Dedifferentiated amniotic fluid mesenchymal stem cell (primary cell): ENCODE data around the gene PCNP.
"Not testable (repeated sequence)": the region's sequence is repeated elsewhere in the genome, so short reads cannot be mapped to it uniquely, and the experiment has no call there.

Experiments used
- DNase-seq: peaks from one replicate; pipeline ENCODE4 v3.0.0-alpha.2; 2016; ENCODE audit errors: extremely low spot score

The PCNP gene

DNA sequence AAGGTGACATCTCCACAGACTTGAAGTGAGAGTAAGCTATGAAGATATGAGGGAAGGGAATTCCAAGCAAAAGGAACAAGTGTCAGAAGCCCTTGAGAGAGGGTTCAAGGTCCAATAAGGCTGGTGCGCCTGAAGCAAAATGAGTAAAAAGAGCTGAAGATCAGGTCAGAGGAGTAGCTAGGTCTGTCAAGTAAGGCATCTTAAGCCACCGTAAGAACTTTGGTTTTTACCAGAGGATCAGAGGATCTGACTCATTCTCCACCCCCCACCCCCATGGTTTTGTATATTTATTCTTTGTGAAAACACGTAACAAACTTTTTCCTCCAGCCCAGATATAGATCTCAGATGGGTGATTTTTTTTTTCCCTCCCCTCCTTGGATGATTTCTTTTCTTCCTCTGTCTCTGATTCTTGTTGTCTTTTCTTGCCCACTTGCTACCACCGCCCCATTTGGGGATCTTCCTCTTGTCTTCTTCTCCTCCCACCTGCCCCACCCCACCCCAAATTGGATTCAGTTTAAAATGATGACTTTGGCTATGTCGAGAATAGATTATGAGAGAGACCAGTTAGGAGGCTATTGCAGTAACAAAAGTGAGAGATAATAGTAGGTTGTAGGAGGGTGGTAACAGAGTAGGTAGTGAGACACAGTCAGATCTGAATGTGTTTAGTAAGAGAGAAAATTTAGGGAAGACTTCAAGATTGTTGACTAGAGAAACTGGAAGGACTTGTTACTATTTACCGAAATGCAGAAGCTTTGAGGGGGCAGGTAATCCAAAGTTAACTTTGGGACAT, 6.3 kb upstream of the PCNP start:
- no peak for DNase-seq

DNA sequence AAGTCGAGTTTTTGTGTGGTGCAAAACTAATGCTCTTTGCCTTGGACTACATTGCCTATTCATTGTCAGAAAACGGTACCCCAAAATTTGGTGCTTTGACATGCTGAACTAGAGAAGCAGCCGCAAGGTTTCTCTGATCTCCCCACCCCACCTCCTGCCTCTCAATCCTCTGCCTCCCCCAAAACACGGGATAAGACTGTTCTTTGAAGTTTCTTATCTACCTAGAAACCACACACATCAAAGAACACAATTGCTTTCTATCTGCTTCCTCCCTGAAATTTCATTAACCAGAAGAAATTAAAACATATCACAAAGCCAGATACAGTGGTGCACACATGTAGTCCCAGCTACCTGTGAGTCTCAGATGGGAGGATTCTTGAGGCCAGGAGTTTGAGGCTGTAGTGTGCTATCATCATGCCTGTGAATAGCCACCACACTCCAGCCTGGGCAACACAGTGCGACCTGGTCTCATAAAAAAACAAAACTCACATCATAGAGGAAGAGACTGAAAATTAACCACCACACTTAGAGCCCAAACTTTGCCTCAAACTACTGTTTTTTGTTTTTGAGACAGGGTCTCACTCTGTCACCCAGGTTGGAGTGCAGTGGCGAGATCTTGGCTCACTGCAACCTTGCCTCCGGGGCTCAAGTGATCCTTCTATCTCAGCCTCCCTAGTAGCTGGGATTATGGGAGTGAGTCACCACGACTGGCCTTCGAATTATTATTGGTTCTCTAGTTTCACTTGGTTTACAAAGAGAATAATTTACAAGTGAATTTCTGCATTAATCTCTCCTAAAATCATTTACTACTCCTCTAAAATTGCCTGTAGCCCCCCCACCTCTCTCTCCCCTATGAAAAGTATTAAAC, 2.7 kb upstream of the PCNP start:
- DNase-seq, result no peak

DNA sequence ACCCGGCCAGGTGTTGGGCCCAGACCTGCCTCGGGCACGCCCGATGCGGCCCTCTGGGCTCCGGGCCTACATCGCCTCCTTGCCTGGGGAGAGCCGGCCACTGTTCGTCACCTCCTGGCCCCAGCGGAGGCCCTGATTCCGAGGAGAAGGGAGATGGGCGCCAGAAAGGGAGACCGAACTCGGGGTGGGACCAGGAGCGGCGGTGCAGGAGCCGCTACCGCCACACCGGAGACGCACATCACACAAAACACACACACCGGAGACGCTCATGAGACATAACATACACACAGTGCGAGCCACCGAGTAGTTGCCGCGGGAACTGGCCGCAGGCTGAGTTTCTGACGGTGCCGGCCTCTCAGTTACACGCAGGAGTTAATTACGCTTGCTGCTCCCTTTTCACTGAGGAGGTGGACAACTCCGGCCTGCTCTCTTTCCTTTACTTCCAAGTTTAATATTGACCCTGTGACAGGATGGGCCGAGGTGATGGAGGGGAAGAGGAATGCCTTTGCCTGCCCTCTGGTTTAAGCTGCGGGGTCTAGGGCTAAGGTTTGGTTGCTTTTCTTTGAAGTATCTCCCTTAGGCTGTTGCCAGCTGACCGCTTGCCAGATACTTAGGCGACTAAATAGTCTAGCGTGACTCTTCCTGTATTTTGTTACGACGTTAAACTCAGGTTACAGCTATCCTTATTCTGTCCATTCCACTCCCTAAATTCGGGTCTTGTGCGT, 570 bp downstream of the PCNP start:
- DNase-seq, result peak; percentile 54

DNA sequence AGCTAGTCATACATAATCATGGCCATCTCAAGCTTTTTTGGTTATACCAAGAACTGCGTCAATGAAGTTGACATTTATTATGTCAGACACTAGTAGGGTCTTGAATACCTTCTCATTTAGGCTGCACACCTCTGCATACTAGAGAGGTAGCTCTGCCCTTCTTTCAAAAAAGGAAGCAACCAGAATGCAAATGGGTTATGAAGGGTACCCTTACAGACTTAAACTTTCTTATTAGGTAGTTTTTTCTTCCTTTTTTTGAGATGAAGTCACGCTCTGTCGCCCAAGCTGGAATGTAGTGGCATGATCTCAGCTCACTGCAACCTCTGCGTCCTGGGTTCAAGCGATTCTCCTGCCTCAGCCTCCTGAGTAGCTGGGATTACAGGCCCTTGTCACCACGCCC, 3.3 kb downstream of the PCNP start:
- DNase-seq, result no peak

DNA sequence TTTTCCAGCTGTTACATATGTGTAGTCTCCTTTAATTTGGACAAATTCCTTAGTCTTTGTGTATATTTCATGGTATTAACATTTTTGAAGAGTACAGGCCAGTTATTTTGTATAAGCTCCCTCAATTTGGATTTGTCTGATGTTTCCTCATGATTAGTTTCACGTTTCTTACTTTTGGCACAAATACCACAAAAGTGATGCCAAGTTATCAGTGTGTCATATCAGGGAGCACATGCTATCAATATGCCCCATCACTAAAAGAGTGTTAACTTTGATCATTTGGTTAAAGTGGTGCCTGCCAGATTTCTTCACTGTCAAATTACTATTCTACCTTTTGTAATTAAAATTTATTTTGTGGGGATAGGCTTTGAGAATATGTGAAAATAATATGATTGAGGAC, 14.6 kb downstream of the PCNP start:
- no peak for DNase-seq

DNA sequence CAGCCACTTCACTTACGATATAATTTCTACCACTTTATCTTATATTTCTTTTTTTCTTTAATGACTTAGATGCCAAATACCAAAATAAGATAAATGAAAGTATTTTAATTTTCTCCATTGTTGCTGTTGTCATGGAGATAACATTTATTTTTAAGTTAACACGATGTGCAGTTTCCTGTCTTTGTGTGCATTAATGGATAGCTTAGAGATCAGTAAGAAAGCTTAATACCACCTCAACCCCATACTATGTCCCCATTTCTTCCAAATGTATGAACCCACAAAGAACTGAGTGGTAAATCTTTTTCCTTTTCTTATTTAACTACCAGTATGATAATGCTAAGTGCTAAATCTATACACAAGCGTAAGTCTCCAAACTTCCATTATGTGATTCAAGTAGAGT, 17.1 kb downstream of the PCNP start:
- no peak for DNase-seq

DNA sequence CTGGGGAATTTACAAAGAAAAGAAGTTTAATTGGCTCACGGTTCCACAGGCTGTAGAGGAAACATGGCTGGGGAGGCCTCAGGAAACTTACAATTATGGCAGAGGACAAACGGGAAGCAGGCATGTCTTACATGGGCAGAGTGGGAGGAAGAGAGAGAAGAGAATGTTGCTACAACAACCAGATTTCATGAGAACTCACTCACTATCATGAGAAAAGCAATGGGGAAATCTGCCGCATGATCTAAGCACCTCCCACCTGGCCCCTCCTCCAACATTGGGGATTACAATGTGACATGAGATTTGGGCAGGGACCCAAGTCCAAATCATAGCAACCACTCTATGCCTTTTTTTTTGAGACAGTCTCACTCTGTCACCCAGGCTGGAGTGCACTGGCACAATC, 28.8 kb downstream of the PCNP start:
- DNase-seq, result no peak

DNA sequence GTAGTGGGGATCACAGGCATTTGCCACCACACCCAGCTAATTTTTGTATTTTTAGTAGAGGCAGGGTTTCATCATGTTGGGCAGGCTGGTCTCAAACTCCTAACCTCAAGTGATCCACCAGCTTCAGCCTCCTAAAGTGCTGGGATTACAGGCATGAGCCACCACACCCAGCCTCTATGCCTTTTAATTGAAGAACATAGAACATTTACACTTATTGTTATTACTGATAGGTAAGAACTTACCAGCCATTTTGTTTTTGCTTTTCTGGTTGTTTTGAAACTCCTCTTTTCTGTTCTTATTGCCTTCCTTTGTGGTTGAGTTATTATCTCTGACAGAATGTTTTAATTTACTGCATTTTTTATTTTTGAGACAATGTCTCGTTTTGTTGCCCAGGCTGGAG, 29.2 kb downstream of the PCNP start:
- DNase-seq, result no peak

DNA sequence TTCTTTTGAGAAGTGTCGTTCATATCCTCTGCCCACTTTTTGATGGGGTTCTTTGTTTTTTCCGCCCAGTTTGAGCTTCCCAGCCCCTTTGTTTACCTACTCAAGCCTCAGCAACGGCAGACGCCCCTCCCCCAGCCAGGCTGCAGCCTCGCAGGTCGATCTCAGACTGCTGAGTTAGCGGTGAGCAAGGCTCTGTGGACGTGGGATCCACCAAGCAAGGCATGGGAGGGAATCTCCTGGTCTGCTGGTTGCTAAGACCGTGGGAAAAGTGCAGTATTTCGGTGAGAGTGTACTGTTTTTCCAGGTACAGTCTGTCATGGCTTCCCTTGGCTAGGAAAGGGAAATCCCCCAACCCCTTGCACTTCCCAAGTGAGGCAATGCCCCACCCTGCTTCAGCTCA, 31.4 kb downstream of the PCNP start:
- not testable (repeated sequence) for DNase-seq

DNA sequence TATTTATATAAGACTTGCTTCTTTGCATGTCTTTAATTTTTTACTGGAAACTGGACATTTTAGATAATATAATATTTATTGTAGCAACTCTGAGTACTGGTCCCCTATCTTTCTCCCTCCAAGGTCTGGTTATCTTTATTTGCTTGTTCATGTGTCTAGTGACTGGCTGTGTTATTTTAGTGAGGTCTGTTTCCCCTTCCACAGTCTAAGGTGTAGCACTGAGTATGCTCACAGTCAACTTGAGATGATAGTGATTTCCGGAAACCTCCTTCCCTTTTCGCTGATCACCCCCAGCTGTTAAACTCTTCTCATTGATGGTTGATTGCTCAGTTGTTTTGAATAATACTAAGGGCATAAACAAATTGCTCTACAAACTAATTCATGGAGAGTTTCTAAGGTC, 37.0 kb downstream of the PCNP start:
- no peak for DNase-seq

DNA sequence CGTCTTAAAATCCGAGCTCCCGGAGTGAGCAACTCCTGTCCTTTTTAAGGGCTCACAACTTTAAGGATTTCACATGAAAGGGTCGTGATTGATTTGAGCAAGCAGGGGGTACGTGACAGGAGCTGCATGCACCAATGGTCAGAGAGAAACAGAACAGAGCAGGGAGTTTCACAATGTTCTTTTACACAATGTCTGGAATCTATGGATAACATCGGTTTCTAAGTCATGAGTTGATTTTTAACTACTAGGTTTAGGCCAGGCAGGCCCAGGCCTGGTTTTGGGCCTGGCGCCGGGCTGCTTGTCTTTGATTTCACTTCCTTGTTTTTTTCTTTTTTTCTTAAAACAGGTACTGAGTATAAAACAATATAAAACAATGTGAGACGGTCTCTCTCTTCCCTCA, 39.0 kb downstream of the PCNP start:
- not testable (repeated sequence) for DNase-seq

DNA sequence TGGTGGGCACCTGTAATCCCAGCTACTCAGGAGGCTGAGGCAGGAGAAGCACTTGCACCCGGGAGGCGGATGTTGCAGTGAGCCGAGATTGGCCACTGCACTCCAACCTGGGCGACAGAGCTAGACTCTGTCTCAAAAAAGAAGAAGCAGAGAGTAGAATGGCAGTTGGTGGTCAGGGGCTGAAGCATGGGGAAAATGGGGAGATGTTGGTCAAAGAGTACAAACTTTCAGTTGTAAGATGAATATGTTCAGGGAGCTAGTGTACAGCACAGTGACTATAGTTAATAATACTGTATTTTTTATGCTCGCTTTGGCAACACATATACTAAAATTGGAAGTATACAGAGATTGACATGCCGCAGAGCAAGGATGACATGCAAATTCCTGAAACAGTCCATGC, 41.5 kb downstream of the PCNP start:
- DNase-seq, result no peak

DNA sequence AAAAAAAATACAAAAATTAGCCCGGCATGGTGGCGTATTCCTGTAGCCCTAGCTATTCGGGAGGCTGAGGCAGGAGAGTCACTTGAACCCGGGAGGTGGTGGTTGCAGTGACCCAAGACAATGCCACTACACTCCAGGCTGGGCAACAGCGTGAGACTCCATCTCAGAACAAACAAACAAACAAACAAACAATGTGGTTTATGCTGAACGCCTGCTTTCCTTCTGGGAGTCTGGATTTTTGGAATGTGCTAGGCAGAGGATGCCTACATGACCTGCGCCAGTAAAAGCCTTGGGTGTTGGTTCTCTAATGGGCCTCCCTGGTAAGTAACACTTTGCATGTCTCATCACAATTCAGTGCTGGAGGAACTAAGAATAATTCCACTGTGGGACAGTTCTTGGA, 43.5 kb downstream of the PCNP start:
- no peak for DNase-seq

DNA sequence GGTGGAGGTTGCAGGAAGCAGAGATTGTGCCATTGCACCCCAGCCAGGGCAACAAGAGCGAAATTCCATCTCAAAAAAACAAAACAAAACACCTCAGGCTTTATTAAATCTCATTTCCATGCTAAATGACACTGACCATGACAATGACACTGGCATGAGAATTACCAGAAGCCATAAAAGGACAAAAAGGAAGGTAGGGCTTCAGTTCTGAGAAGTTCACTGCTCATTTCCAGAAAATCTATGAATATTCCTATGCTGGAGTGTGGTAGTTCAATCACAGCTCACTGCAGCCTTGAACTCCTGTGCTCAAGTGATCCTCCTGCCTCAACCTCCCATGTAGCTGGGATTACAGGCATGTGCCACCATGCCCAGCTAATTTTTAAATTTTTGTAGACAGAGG, 44.7 kb downstream of the PCNP start:
- DNase-seq, result no peak

DNA sequence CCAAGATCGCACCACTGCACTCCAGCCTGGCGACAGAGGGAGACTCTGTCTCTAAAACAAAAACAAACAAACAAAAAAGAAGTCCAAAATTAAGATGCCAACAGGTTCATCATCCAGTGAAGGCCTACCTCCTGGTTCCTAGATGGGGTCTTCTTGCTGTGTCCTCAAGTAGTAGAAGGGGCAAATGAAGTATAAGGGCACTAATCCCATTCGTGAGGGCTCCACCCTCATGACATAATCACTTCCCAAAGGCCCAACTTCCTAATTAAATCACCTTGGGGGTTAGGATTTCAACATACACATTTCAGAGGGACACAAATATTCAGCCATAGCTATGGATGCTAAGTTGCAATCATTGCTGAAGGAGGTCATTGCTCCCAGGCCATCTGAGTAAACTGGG, 45.8 kb downstream of the PCNP start:
- no peak for DNase-seq

DNA sequence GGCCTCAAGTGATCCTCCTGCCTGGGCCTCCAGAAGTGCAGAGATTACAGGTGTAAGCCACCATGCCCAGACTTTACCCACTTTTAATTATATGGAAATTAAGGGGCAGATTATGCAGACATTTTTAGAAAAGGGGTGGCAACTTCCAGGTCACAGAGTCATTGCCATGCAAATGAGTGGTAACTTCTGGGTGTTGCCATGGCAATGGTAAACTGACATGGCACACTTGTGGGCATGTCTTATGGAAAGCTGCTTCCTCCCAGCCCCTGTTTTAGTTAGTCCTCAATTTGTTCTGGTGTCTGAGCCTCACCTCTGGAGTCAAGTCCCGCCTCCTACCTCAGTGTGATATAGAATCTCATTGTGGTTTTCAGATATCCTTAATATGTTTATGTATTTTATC, 49.7 kb downstream of the PCNP start:
- DNase-seq, result no peak

DNA sequence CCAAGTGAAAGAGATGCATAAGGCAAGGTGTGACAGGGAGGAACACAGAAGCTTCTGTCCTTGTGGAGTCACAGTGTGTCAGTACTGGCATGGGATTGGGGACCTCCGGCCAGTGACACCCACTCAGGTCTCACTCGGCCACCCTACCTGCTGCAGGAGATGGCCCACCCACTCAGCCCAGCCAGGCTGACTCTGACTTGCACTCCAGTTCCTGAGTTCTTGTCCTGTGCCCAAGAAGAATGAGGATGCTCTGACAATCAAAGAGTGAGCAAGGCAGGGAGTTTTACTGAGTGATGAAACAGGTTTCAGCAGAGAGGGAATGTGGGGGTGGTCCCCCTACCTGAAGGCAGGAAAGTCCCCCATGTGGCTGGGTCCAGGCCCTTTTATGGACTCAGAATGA, 50.9 kb downstream of the PCNP start:
- no peak for DNase-seq

DNA sequence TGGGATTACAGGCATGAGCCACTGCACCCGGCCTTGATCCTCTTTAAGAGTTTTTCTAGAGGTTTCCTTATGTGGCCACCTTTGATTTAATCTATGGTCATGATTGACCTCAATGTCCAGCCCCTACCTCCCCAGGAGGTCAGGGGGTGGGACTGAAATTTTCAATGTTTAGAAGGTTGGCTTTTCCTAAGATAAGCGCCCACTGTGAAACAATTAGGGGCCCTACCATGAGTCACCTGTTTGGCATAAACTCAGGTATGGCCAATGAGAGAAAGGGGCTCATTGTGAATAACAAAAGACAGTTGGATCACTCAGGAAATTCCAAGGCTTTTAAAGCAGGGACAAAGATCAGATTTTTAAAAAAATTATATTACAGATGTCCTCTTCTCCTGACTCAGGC, 51.9 kb downstream of the PCNP start:
- no peak for DNase-seq

DNA sequence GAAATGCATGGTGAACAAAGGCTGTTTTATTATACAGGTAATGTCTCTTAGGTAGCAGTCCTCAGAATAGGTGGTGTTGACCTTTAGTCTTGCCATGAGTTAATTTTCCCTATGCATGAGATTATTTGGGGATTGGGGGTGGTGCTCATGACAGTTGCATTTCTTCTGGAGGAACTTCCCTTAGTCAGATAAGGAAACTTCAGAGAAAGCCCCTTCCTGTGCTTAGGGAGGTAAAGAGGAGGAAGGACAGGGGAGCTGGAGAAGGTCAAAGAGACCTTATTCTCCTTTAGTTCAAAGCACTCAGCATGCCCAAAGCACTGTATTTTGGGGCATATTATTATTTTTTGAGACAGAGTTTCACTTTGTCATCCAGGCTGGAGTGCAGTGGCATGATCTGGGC, 55.2 kb downstream of the PCNP start:
- no peak for DNase-seq

DNA sequence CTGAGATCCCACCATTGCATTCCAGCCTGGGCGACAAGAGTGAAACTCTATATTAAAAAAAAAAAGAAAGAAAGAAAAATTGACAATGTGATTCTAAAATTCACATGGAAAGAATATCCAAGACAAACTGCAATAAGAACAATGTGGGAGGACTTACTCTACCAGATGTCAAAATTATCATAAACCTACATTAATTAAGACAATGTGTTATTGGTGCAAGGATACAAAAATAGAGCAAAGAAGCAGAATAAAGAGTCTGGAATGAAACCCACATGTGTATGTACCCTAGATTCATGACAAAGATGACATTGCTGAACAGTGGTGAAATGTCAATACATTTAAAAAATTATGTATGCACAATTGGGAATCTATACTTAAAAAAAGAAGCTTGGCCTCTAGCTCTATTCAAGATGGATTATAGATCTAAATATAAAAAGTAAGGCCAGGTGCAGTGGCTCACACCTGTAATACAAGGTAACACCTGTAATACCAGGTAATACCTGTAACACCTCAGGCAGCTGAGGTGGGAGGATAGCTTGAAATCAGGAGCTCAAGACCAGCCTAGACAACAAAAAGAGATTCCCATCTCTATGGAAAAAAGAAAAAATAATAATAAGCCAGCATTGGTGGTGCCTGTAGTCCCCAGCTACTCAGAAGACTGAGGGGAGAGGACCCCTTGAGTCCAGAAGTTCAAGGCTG, 57.3 kb downstream of the PCNP start:
- no peak for DNase-seq

DNA sequence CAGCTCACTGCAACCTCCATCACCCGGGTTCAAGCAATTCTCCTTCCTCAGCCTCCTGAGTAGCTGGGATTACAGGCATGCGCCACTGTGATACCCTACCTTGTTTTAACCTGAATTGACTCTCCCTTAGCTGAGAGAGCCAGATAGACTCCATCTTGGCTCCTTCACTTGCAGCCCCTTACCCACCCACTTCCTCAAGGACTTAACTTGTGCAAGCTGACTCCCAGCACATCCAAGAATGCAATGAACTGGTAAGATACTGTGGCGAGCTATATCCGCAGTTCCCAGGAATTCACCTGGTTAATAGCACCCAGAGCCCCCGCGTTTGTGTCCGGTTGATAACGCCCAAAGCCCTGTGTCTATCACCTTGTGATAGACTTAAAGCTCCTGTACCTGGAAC, 58.0 kb downstream of the PCNP start:
- not testable (repeated sequence) for DNase-seq

DNA sequence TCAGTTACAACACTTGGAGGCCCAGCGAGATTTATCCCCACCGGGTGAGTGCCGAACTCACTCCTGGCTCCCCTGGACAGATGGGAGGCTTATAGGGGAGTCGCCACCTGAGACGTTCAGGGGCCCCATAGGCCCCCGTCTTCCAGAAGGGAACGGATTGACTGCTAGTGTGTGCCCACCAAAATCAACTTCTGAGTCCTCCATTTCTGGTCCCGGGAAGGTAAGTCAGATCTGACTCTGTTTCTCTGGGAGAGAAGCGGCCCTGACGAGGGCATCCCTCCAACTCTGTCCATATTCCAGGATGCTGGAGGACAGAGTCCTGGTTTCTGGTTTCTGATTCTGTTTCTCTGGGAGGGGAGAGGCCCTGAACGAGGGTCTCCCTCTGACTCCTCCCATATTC, 58.6 kb downstream of the PCNP start:
- no peak for DNase-seq
